Liver (tissue), 9 donors: ENCODE results near the gene ARHGAP9. TPM values are rescaled to one million over a fixed set of nuclear protein-coding genes. Genes with fewer than 3 reads are reported as not detected.

ENCODE experiments used
- DNase-seq: peaks from one replicate; pipeline ENCODE4 v3.0.0-alpha.2; 2017; ENCODE audit warnings: low spot score
- H3K27ac ChIP-seq, 2 donors: one replicate each; pipeline ENCODE4 v1.7.0; 2013; ENCODE audit warnings: inconsistent platforms in 2 of 2, low read length in 2 of 2, control low read depth in 1 of 2, low read depth in 1 of 2, mild to moderate bottlenecking in 1 of 2
- H3K27me3 ChIP-seq, 4 donors: one replicate each; pipeline versions ENCODE4 v1.6.1 to v1.7.0; 2013; ENCODE audit warnings: low read length in 3 of 4, inconsistent platforms in 1 of 4, mild to moderate bottlenecking in 1 of 4, moderate library complexity in 1 of 4; ENCODE audit not compliant: control insufficient read depth in 4 of 4, insufficient read depth in 4 of 4
- H3K36me3 ChIP-seq, 4 donors: one replicate each; pipeline versions ENCODE4 v1.6.1 to v1.7.0; 2013; ENCODE audit warnings: low read length in 3 of 4, mild to moderate bottlenecking in 3 of 4, low read depth in 1 of 4, moderate library complexity in 1 of 4; ENCODE audit not compliant: control insufficient read depth in 4 of 4, insufficient read depth in 3 of 4
- H3K4me1 ChIP-seq, 4 donors: one replicate each; pipeline versions ENCODE4 v1.6.1 to v1.7.0; 2013; ENCODE audit warnings: low read length in 3 of 4, mild to moderate bottlenecking in 3 of 4, moderate library complexity in 1 of 4; ENCODE audit not compliant: control insufficient read depth in 4 of 4, insufficient read depth in 4 of 4
- H3K4me3 ChIP-seq, 3 donors: one replicate each; pipeline versions ENCODE4 v1.6.1 to v1.7.0; 2013; ENCODE audit warnings: low read length in 3 of 3, control low read depth in 1 of 3, low read depth in 1 of 3, mild to moderate bottlenecking in 1 of 3
- H3K9ac ChIP-seq, 2 donors: one replicate each; pipeline ENCODE4 v1.7.0; 2013; ENCODE audit warnings: low read length in 2 of 2, mild to moderate bottlenecking in 2 of 2, moderate library complexity in 2 of 2, control low read depth in 1 of 2, low read depth in 1 of 2
- H3K9me3 ChIP-seq, 4 donors: one replicate each; pipeline versions ENCODE4 v1.6.1 to v1.7.0; 2013; ENCODE audit warnings: low read length in 3 of 4; ENCODE audit not compliant: control insufficient read depth in 4 of 4
- CTCF ChIP-seq: fragments of 150-350 bp; IDR thresholded peaks from 2 replicates; pipeline ENCODE4 v1.5.1; 2017; ENCODE audit warnings: improper control_type of control experiment, low read depth, low read length; ENCODE audit not compliant: missing input control
- EGR1 ChIP-seq, 2 donors: IDR thresholded peaks; 2 replicates each; pipeline ENCODE4 v1.6.1; 2016 to 2018; ENCODE audit warnings: antibody characterized with exemption in 2 of 2, low read depth in 2 of 2
- FOXA1 ChIP-seq: IDR thresholded peaks from 2 replicates; pipeline ENCODE4 v1.6.1; 2016; ENCODE audit warnings: antibody characterized with exemption
- HNF4A ChIP-seq, 2 donors: conservative IDR thresholded peaks; 2 replicates each; pipeline ENCODE4 v1.6.1; 2016; ENCODE audit warnings: antibody characterized with exemption in 2 of 2, mild to moderate bottlenecking in 2 of 2
- HNF4G ChIP-seq: IDR thresholded peaks from 2 replicates; pipeline ENCODE4 v1.6.1; 2016; ENCODE audit warnings: antibody characterized with exemption
- JUND ChIP-seq, 2 donors: IDR thresholded peaks; 2 replicates each; pipeline ENCODE4 v1.6.1; 2016; ENCODE audit warnings: antibody characterized with exemption in 2 of 2
- NR2F2 ChIP-seq: IDR thresholded peaks from 2 replicates; pipeline ENCODE4 v1.6.1; 2016; ENCODE audit warnings: antibody characterized with exemption
- RAD21 ChIP-seq, 2 donors: IDR thresholded peaks; 2 replicates each; pipeline ENCODE4 v1.6.1; 2016; ENCODE audit warnings: antibody characterized with exemption in 2 of 2, mild to moderate bottlenecking in 2 of 2
- RXRA ChIP-seq, 2 donors: IDR thresholded peaks; 2 replicates each; pipeline ENCODE4 v1.6.1; 2017 to 2018; ENCODE audit warnings: antibody characterized with exemption in 2 of 2, mild to moderate bottlenecking in 1 of 2
- SP1 ChIP-seq: IDR thresholded peaks from 2 replicates; pipeline ENCODE4 v1.6.1; 2018; ENCODE audit warnings: antibody characterized with exemption, mild to moderate bottlenecking
- TAF1 ChIP-seq: conservative IDR thresholded peaks from 2 replicates; pipeline ENCODE4 v1.6.1; 2016; ENCODE audit warnings: antibody characterized with exemption, mild to moderate bottlenecking
- YY1 ChIP-seq: IDR thresholded peaks from 2 replicates; pipeline ENCODE4 v1.6.1; 2016; ENCODE audit warnings: antibody characterized with exemption, mild to moderate bottlenecking
- ZBTB33 ChIP-seq: IDR thresholded peaks from 2 replicates; pipeline ENCODE4 v1.6.1; 2016; ENCODE audit warnings: antibody characterized with exemption
- WGBS: extraction: QIAGEN DNeasy Blood & Tissue Kit; methylation state at CpG from one replicate; pipeline ENCODE4 v1.1.7; 2013; 5-methylcytosine and 5-hydroxymethylcytosine counted together
- polyA plus RNA-seq, 2 donors: library from polyadenylated mRNA; stranded (reverse) in 1 of 2; unstranded in 1 of 2; fragments of 200-250 nt in 1 of 2; fragments of >200 nt in 1 of 2; fragmentation: Nextera tagmentation in 1 of 2; extraction: Ambion mirVana in 1 of 2; gene quantifications; one replicate each; pipeline versions ENCODE4 v1.2.1 to v1.2.3, GENCODE V29; 2013 to 2015
- total RNA-seq, 2 donors: library from RNA; depleted of rRNA; stranded (reverse); fragments of >200 nt; gene quantifications; one replicate each; pipeline ENCODE4 v1.2.3, GENCODE V29; 2014
- TF ChIP-seq, protein P1 (sequence below): IDR thresholded peaks from 2 replicates; pipeline ENCODE4 v1.6.1; 2016; ENCODE audit warnings: antibody characterized with exemption, mild to moderate bottlenecking
- donor health status: healthy.
- donor health status: healthy.
- donor health status: healthy.
- donor health status: healthy.
- donor health status: healthy.

The ARHGAP9 gene
- total and polyA plus RNA-seq, 4 donors = 3.0 to 12.0 (median 7.1) TPM

GRCh38 chr12:57459750-57460467, 19.8 kb downstream of the ARHGAP9 start, which contains the start of gene GLI1:
Gene GLI1 (plus strand): TSS chr12:57459785. CDS start chr12:57463692, 3,907 bp downstream.
- Histone ChIP-seq H3K4me3 (peak within 1 kb of the TSS; percentile 45 to 80 (median 67)), H3K36me3 (no peaks in the 10 kb centered on the region), H3K27me3 (no peaks in the 10 kb centered on the region), H3K9me3 (no peaks in the 10 kb centered on the region), H3K9ac (peak within 1 kb of the TSS; percentile 72 to 87), H3K27ac (peak within 1 kb of the TSS; percentile 94 to 96), H3K4me1 (peaks cover 7 to 38% (median 20%) of the 10 kb centered on the region in 4 donors)
- under 1% methylated on average over 36 of the region's 36 CpGs for WGBS
- TF ChIP-seq JUND (IDR thresholded peaks at IDR 0.05) (no peak), ZBTB33 (no peak), NR2F2 (no peak), RAD21 (IDR thresholded peaks at IDR 0.05) (no peak), SP1 (no peak), CTCF (no peak), TAF1 (no peak), FOXA1 (no peak), EGR1 (IDR thresholded peaks at IDR 0.05; ENCODE audit: low read depth in 2 of 2) (no peak)
- TF ChIP-seq, protein P1, sequence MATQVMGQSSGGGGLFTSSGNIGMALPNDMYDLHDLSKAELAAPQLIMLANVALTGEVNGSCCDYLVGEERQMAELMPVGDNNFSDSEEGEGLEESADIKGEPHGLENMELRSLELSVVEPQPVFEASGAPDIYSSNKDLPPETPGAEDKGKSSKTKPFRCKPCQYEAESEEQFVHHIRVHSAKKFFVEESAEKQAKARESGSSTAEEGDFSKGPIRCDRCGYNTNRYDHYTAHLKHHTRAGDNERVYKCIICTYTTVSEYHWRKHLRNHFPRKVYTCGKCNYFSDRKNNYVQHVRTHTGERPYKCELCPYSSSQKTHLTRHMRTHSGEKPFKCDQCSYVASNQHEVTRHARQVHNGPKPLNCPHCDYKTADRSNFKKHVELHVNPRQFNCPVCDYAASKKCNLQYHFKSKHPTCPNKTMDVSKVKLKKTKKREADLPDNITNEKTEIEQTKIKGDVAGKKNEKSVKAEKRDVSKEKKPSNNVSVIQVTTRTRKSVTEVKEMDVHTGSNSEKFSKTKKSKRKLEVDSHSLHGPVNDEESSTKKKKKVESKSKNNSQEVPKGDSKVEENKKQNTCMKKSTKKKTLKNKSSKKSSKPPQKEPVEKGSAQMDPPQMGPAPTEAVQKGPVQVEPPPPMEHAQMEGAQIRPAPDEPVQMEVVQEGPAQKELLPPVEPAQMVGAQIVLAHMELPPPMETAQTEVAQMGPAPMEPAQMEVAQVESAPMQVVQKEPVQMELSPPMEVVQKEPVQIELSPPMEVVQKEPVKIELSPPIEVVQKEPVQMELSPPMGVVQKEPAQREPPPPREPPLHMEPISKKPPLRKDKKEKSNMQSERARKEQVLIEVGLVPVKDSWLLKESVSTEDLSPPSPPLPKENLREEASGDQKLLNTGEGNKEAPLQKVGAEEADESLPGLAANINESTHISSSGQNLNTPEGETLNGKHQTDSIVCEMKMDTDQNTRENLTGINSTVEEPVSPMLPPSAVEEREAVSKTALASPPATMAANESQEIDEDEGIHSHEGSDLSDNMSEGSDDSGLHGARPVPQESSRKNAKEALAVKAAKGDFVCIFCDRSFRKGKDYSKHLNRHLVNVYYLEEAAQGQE = no peak
- DNase-seq = no peak

DNA sequence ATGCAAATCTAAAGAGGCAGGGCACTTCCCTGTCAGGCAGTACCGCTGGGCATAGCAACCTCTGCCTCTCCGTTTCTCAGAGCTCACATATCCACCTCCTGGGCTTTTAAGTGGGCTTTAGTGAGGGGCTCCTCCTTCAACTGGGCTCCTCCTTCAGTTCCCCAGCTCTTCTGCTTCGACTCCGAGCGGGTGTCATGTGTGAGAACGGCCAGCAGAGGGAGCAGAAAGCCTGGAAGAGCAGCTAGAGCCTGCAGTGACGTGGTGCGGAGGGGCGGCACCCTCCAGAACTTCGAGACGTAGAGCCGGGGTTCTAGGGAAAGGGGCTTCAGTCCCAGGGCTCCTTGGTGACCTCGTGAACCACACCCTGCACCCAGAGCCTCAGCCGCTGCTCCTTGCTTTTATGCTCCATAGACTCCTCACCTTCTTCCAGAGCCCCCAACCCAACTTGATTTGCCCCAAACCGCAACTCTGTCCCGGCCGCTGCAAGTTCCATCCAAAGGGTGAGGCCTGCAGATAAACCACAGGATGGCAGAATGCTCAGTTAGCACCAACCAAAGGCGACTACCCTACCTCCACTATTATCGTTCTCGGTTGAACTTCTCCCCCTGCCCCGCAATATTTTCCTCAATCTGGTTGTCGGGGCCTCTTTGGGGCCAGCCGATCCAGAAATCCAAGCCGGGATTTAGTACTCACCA, 20.5 kb downstream of the ARHGAP9 start:
- DNase-seq = peak; percentile 91
- TF ChIP-seq, protein P1 = peak; percentile 24
- TF ChIP-seq JUND (IDR thresholded peaks at IDR 0.05) (peak in 1 of 2 donors; percentile 35), RAD21 (IDR thresholded peaks at IDR 0.05) (peak; percentile 81 to 85), RXRA (IDR thresholded peaks at IDR 0.05) (peak in 1 of 2 donors; percentile 3), NR2F2 (peak; percentile 24), YY1 (no peak), CTCF (peak; percentile 89), HNF4G (no peak), HNF4A (conservative IDR thresholded peaks at IDR 0.05) (peak in 1 of 2 donors; percentile 7), EGR1 (IDR thresholded peaks at IDR 0.05; ENCODE audit: low read depth in 2 of 2) (peak in 1 of 2 donors; percentile 11), TAF1 (no peak)
- H3K27me3 ChIP-seq = no peaks in the 10 kb centered on the region
- no peaks in the 10 kb centered on the region for H3K36me3 ChIP-seq
- H3K27ac ChIP-seq = peak overlapping the region; percentile 94 to 96
- H3K9me3 ChIP-seq = no peaks in the 10 kb centered on the region
- peak overlapping the region; percentile 72 to 87 for H3K9ac ChIP-seq
- under 1% methylated on average over 24 of the region's 24 CpGs for WGBS
- H3K4me3 ChIP-seq = peak overlapping the region; percentile 45 to 80 (median 67)
- H3K4me1 ChIP-seq = peaks cover 7 to 41% (median 23%) of the 10 kb centered on the region in 4 donors
